ENCODE results near the gene FYB1. TPM values are rescaled to one million over a fixed set of nuclear protein-coding genes. Genes with fewer than 3 reads are reported as not detected.

FYB1 gene
- total RNA-seq, 1 donor from 2014 or later, result 31.3 TPM

GRCh38 chr5:39115644-39116343, 103.6 kb downstream of the FYB1 start:
- ATAC-seq (no peak), DNase-seq (ENCODE audit: low spot score) (no peak)
- intact Hi-C loops (cut with DNase I), result no loop called here

GRCh38 chr5:39114155-39114554, 105.2 kb downstream of the FYB1 start:
- intact Hi-C loops (cut with DNase I), result no loop called here
- DNase-seq (ENCODE audit: low spot score), result no peak
- ATAC-seq, result no peak

- DNase-seq (ENCODE audit: low spot score) (no peak), ATAC-seq (no peak)
- intact Hi-C loops (cut with DNase I), result no loop called here
Measured at GRCh38 chr5:39113354-39113953, 105.9 kb downstream of the FYB1 start.

- ATAC-seq, result no peak
- intact Hi-C loops (cut with DNase I), result no loop called here
- no peak for DNase-seq (ENCODE audit: low spot score)
Measured at GRCh38 chr5:39109606-39110005, 109.8 kb downstream of the FYB1 start.

GRCh38 chr5:39108987-39109386, 110.4 kb downstream of the FYB1 start:
- no peak for ATAC-seq
- intact Hi-C loops (cut with DNase I), result no loop called here

GRCh38 chr5:39107350-39107749, 112.0 kb downstream of the FYB1 start:
- ATAC-seq (no peak), DNase-seq (ENCODE audit: low spot score) (no peak)
- intact Hi-C loops (cut with DNase I), result no loop called here

More at GRCh38 chr5:39108987-39109386, 110.4 kb downstream of the FYB1 start:
- no peak for DNase-seq (ENCODE audit: low spot score)

GRCh38 chr5:39106322-39106721, 113.0 kb downstream of the FYB1 start:
- ATAC-seq (no peak), DNase-seq (ENCODE audit: low spot score) (no peak)
- intact Hi-C loops (cut with DNase I), result no loop called here

GRCh38 chr5:39104221-39104620, 115.1 kb downstream of the FYB1 start:
- no peak for DNase-seq (ENCODE audit: low spot score)
- no peak for ATAC-seq
- intact Hi-C loops (cut with DNase I), result no loop called here

GRCh38 chr5:39102684-39103155, 116.6 kb downstream of the FYB1 start:
- intact Hi-C loops (cut with DNase I), result no loop called here
- DNase-seq (ENCODE audit: low spot score), result no peak
- no peak for ATAC-seq

- intact Hi-C loops (cut with DNase I), result no loop called here
- no peak for DNase-seq (ENCODE audit: low spot score)
- no peak for ATAC-seq
Measured at GRCh38 chr5:39100851-39101396, 118.4 kb downstream of the FYB1 start.

- intact Hi-C loops (cut with DNase I), result no loop called here
- DNase-seq (ENCODE audit: low spot score), result no peak
Measured at GRCh38 chr5:39100301-39100850, 119.0 kb downstream of the FYB1 start.

GRCh38 chr5:39099831-39100230, 119.5 kb downstream of the FYB1 start:
- DNase-seq (ENCODE audit: low spot score) (no peak), ATAC-seq (no peak)
- intact Hi-C loops (cut with DNase I), result no loop called here

More at GRCh38 chr5:39100301-39100850, 119.0 kb downstream of the FYB1 start:
- ATAC-seq, result no peak

GRCh38 chr5:39093352-39093751, 126.0 kb downstream of the FYB1 start:
- intact Hi-C loops (cut with DNase I), result no loop called here
- DNase-seq (ENCODE audit: low spot score) (no peak), ATAC-seq (no peak)

- intact Hi-C loops (cut with DNase I), result no loop called here
- DNase-seq (ENCODE audit: low spot score), result no peak
- ATAC-seq, result no peak
Measured at GRCh38 chr5:39092581-39093351, 126.6 kb downstream of the FYB1 start.

GRCh38 chr5:39091940-39092580, 127.3 kb downstream of the FYB1 start:
- ATAC-seq (no peak), DNase-seq (ENCODE audit: low spot score) (no peak)
- intact Hi-C loops (cut with DNase I), result no loop called here

- no peak for DNase-seq (ENCODE audit: low spot score)
- intact Hi-C loops (cut with DNase I), result no loop called here
- ATAC-seq, result no peak
Measured at GRCh38 chr5:39083968-39084367, 135.4 kb downstream of the FYB1 start.

GRCh38 chr5:39082995-39083394, 136.4 kb downstream of the FYB1 start:
- intact Hi-C loops (cut with DNase I), result no loop called here
- ATAC-seq, result no peak
- DNase-seq (ENCODE audit: low spot score), result no peak

GRCh38 chr5:39080597-39081204, 138.7 kb downstream of the FYB1 start:
- DNase-seq (ENCODE audit: low spot score), result no peak
- ATAC-seq, result peak; percentile 88
- intact Hi-C loops (cut with DNase I), result no loop called here

- no peak for ATAC-seq
Measured at GRCh38 chr5:39080168-39080567, 139.2 kb downstream of the FYB1 start.

More at GRCh38 chr5:39080168-39080567, 139.2 kb downstream of the FYB1 start:
- intact Hi-C loops (cut with DNase I), result no loop called here
- DNase-seq (ENCODE audit: low spot score), result no peak

Measured in sciatic nerve (tissue), 2 donors.